ENCODE results near the gene CFAP97D2.
"Not testable (repeated sequence)": the region's sequence is repeated elsewhere in the genome, so short reads cannot be mapped to it uniquely, and the experiment has no call there.

CFAP97D2 gene

DNA sequence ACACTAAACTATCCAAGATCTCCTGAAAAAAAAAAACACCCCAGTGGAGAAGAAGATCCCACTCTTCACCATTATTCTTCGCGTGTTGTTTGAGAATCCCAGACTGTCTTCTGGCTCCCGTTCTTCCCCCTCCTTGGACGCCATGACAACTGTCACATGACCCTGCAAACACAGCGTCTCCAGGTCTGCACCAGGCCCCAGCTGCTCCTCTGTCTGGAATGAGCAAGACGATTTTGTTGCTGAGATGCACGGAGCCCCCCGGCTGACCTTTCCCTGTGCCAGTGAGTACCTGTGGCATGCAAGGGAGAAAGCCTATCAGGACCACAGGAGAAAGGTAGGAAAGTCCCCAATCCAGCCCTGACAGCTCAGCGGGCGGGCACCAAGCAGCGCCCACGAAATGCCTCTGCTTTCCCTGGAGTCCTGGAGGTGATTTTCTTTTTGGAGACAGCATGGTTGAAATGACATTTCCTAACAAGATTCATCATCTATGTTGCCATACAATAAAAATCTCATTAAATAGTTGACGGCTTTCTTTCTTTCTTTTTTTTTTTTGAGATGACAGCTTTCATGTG is at the start of gene CFAP97D2:
Gene CFAP97D2 (plus strand): TSS at position 171 of the 572 bp plus-strand sequence. CDS start 74 bp downstream, at position 245.
- no peak for DNase-seq (ENCODE audit: low read depth)

DNA sequence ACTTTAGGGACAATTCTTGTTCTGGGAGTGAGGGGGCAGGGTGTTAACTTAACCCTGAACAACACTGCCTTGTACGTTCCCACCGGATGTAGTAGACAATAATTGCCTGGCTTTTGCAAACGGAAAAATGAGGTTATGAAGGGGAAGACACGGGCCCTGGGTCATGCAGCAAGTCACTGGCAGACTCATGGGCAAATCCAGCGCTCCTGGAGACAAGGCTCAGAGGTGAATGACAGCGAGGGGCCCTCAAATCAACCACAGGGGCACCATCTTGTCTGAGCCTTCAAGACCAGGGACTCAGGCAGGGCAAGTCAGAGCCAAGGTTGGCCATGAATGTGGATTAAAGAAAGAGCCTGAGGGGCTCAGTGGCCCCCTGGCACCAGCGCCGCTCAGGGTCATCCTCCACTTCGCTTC is 49.4 kb upstream of the CFAP97D2 start:
- no peak for DNase-seq (ENCODE audit: low read depth)

DNA sequence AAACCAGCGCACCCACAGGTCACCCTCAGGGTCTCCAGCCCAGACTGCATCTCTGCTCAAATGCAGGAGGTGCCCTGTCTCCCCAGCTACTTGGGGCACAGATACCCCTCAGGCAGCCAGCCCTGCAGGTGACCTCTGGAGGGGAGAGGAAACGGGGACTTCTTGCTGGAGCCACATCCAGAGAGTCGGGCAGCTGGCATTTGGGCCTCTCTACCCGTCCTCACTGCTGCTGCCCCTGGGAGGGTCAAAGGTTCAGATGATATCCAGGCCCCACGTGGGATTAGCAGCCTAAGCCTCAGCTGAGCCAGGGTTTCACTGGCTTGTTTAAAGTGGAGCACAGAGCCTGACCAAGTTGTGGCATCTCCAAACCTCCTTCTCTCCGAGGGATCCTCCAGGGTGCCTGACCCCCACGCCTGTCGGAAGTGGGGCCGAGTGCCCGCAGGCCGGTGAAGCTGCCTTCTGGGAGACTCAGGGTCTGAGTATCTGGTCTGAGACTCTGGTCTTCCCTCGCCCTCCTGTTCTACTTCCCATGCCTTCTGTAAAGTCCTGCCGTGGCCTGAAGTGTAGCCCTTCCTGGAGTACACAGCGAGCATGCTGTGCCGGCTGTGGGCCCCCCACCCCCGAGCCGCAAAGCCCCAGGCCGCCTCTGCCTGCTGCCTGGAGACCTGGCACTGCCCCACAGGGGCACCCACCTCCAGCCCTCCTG is 48.8 kb upstream of the CFAP97D2 start:
- DNase-seq (ENCODE audit: low read depth) = no peak

DNA sequence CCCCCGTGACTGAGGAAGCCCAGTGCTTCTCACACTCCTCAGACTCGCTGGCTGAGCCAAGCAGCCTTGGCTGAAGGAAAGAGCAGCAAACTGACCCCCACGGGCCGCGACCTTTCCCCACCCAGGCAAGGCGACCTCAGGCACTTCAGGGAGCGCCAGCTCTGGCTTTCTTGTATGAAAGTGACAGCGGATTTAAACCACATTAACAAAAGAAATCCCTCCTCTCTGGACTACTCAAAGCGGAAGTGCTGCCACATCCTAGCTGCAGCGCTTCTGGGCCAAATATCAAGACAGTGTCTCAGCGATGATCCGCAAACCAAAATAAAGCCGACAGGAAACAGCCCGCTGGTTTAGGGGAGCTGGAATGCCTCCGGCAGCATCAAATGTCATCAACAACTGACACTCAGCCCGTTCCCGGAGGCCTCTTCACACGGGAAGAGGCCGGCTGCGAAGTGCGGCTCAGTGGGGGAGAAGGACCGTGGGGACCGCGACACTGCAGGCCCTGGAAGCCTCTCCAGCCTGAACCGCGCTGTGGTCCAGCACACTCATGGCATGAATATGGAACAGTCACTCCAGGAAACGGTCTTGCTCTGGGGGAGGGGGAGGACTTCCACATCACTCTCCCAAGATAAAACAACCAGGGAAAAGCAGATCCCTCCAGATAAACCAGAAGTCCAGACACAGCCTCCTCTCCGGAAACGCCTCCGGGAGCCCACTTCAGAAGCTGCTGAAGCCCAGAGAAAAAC is 48.0 kb upstream of the CFAP97D2 start:
- no peak for DNase-seq (ENCODE audit: low read depth)

DNA sequence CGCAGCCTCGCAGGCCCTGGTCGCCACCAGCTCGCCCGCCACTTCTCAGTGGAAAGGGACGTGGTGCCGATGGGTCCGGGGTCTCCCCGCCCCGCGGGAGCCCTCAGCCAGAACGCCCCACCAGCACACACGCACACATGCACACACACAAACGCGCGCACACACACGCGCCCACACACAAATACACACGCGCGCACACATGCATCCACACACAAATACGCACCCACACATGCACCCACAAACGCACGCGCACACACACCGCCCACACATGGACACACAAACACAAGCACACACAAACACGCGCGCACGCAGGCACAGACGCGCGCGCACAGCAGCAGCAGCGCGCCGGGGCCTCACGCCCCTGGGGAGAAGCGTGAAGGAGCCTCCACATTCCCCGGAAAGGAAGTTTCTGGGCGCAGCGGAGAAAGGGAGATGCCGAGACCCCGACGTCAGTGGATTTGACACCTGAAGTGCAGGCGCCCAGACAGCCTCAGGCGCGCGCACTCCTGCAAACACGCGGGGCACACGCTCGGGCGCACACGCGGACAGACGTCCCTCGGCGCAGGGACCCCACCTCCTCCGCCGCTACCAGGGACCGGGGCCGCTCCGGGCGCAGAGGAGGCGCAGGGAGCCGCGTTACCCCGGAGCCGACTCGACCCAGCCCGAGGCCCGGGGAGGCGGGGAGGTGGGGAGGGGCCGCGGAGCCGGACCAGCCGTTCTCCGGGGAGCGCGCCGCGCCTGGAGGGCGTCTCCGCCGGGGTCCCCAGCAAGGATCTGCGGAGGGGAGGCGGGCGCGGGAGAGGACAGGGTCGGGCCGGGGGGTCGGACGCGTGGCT is 47.3 kb upstream of the CFAP97D2 start:
- DNase-seq (ENCODE audit: low read depth) = no peak

DNA sequence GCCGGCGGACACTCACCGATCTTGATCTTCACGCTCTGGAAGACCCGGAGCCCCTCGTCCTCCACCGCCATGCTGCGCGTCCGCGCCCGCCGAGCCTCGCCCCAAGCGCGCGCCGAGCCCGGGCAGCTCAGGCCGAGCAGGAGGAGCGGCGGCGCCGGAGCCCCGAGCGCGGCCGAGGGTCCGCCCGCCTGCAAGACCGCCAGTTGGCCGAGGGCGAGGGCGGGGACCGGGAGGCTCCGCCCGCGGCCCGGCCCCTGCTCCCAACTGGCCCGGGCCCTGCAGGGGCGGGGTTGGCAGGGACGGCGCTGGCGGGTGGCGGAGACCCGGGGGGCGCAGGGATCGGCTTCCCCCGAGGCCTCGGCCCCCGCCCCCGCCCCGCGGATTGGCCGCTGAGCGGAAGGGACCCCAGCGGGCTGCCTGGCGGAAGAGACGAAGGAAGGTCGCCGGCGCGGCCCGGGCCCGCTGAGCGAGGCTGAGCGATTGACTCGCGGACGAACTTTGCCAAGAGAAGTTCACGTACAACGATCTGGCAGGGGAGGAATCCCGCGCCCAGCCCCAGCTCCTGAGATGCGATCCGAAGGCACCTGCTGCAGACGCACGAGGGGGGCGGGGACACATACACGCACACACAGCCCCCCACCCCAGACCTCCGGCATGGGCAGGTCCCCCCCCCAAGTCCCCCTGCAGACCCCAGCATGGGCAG is 46.5 kb upstream of the CFAP97D2 start, which contains the start of gene RASA3:
Gene RASA3 (minus strand): TSS at position 205 of the 703 bp plus-strand sequence. CDS start 134 bp downstream, at position 71.
- no peak for DNase-seq (ENCODE audit: low read depth)

DNA sequence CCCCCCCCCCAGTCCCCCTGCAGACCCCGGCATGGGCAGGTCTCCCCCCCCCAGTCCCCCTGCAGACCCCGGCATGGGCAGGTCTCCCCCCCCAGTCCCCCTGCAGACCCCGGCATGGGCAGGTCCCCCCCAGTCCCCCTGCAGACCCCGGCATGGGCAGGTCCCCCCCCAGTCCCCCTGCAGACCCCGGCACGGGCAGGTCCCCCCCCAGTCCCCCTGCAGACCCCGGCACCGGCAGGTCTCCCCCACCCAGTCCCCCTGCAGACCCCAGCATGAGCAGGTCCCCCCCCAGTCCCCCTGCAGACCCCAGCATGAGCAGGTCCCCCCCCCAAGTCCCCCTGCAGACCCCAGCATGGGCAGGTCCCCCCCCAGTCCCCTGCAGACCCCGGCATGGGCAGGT is 45.9 kb upstream of the CFAP97D2 start:
- DNase-seq (ENCODE audit: low read depth) = not testable (repeated sequence)

DNA sequence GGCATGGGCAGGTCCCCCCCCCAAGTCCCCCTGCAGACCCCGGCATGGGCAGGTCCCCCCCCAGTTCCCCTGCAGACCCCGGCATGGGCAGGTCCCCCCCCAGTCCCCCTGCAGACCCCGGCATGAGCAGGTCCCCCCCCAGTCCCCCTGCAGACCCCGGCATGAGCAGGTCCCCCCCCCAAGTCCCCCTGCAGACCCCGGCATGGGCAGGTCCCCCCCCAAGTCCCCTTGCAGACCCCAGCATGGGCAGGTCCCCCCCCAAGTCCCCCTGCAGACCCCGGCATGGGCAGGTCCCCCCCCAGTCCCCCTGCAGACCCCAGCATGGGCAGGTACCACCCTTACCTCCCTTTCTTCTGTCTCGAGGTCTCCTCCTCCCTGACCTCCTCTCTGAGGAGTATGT is 45.5 kb upstream of the CFAP97D2 start:
- DNase-seq (ENCODE audit: low read depth) = not testable (repeated sequence)

DNA sequence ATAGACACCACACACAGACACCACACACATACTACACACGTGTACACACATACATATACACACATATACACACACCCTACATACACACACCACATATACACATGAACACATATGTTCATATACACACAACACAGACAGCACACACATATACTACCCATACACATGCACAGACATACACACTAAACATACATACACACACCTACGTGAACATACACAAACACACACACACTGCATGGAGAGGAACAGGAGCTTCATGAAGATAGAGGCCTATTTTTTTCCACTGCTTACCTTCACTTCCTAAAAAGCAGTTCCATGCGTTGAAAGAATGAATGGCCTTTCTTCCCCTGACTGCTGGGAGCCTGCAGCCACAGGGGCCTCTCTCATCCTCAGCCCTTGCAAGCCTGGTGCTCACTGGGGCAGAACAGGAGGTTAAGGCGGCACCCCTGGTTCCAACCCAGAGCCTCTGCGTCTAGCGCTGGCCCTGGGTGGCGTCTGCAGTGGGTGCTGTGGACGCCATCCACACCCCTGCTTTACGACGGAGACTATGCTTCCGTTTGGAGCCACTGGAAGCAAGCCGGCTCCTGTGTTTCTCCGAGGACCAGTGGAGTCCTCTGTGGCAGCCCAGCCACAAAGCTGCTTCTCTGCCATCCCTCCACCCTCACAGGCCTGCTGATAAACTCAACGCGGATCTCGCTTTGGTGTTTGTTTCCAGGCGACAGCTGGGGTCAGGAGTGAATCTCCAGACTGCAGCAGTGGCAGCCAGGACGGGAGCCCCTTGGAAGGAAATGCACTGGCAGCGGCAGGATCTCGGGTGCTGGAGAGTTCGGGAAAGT is 44.7 kb upstream of the CFAP97D2 start:
- no peak for DNase-seq (ENCODE audit: low read depth)

DNA sequence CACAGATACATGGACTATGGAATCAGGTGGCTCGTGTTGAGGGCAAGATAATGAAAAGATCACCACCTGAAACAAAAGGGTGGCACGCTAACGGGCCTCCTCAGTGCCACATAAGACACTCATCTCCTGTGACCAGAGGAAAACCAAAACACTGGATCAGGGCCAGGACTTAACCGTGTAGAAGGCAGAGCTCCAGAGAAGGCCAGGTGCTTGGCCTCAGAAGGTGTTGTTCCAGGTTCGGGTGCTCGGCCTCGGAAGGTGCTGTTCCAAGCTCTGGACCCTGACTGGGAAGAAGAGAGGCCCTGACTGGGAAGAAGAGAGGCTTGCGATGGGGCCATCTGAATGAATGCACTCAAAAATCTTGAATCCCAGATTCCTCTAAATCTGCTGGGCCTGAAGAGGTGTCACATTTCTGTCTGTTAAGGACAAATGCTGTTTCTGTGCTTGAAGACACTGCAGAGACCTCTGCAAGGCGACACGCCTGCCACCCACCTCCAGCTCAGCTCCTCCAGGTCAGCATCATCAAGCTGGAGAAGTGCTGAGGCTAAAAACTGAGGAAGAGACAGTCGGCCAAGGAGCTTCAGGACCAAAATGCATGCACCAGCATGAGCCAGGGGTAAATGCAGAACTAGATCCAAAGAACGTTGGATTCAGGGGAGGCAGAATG is 44.0 kb upstream of the CFAP97D2 start:
- DNase-seq (ENCODE audit: low read depth) = no peak

DNA sequence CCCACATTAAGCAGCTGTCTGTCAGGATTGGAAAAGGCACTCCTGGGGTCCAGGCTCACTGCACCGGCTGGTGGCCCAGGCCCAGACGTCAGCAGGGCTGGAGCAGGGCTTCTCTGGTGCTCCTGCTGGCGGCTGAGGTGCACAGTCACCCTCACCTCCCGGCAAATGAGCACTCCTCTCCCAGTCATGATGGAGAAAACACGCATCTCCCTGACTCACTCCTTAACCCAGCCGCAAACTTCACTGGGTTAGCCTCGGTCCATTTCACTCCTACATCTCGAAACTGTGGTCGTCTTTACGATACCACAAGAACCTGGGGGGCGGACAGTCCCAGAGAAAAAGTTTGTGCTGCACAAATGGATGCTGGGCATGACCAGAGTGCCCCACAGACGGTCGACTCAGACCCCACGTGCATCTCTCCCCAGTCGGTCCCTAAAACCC is 43.3 kb upstream of the CFAP97D2 start:
- DNase-seq (ENCODE audit: low read depth) = no peak

DNA sequence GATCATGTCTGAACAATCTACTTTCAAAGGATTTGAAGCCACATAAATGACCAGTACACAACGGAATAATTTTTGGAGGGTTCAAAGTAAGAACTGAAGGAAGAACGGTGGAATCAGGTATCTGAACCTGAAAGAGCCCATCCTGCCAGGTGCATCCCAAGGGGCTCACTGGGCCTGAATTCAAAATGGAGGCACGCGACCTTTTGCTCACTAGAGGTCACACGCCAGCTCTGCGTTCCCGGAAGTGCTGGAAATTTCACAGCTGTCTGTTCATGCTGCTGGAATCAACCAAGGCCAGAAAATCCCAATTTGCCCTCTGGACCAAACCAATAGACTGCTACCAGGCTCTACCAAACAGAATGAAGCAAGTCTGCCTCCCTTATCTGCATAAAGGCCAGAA is 42.5 kb upstream of the CFAP97D2 start:
- DNase-seq (ENCODE audit: low read depth) = no peak

DNA sequence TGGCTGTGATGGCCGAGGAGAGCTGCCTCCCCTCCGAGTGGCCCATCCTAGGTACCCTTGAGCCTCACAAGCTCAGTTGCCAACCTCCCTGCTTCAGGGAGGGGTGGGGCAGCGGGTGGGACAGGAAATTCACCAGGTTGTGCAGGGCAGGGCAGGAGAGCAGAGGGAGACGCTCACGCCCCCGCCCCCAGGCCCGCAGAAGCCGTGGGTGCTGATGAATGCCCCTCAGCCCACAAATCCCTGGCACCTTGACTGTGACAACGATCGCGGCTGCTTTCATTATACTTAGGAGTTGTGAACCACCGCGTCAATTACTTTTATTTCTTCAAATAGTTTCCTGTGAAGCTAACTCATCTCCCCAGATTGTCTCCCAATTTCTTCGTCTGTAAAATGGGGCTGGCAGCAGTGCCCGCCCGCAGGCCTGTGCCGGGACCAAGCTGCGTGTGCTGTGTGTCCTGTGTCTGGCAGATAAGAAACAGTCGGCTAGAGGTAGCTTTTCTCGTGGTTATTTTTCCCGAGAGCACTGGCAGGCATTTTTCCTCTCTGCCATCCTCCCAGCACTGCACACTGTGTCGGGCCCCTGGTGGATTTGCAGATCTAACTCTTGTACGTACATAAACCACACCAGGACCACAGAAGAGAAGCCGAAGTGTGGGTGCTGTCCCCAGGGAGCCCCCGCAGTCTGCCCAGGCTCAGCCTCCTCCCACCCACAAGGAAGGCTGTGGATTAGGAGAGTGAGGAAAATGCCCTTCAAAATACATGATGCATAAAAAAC is 38.7 kb upstream of the CFAP97D2 start:
- no peak for DNase-seq (ENCODE audit: low read depth)

DNA sequence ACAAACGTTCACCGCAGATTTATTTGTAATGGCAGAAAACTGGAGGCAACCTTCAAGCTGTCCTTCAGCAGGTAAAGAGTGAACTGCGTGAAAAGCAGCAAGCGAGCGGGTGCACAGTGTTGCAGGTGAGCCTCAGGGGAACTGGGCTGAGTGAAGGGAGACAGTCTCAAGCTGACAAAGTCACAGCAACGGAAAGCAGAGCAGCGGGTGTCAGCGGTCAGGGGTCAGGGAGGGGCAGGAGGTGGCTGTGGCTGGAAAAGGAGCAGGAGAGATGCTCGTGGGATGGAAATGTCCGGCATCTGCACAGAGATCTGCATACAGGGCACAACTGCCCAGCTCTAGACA is 38.2 kb upstream of the CFAP97D2 start:
- DNase-seq (ENCODE audit: low read depth) = no peak

DNA sequence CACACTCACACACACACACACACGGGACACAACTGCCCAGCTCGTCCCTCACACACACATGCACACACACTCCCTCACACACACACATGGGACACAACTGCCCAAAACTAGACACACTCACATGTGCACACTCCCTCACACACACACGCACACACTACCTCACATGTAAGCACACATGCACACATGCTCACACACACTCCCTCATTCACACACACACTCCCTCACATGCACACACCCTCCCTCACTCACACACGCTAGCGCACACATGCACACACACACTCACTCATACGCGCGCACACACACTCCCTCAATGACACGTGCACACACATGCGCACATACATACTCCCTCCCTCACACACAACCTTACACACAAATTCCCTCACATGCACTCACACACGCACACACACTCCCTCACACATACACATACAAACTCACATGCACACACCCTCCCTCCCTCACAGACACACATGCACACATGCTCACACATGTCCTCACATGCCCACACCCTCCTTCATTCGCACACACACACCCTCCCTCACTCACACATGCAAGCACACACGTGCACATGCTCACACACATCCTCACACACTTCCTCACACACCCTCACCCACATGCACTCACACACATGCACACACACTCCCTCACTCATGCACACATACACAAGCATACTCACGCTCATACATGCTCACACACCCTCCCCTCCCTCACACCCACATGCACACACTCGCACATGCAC is 37.6 kb upstream of the CFAP97D2 start:
- DNase-seq (ENCODE audit: low read depth) = no peak

DNA sequence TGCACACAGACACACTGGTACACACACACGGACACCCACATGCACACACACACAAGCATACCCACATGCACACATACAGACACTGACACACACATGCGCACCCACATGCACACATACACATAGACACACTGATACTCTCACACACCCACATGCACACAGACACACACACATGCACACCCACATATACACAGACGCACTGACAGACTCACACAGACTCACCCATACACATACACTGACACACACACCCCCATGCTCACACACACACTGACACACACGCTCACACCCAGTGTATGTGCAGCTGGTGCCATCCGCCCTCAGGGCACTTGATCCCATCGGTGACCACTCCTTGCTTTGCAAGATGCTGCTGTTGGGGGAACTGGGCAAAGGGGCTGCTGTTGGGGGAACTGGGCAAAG is 36.9 kb upstream of the CFAP97D2 start:
- no peak for DNase-seq (ENCODE audit: low read depth)

DNA sequence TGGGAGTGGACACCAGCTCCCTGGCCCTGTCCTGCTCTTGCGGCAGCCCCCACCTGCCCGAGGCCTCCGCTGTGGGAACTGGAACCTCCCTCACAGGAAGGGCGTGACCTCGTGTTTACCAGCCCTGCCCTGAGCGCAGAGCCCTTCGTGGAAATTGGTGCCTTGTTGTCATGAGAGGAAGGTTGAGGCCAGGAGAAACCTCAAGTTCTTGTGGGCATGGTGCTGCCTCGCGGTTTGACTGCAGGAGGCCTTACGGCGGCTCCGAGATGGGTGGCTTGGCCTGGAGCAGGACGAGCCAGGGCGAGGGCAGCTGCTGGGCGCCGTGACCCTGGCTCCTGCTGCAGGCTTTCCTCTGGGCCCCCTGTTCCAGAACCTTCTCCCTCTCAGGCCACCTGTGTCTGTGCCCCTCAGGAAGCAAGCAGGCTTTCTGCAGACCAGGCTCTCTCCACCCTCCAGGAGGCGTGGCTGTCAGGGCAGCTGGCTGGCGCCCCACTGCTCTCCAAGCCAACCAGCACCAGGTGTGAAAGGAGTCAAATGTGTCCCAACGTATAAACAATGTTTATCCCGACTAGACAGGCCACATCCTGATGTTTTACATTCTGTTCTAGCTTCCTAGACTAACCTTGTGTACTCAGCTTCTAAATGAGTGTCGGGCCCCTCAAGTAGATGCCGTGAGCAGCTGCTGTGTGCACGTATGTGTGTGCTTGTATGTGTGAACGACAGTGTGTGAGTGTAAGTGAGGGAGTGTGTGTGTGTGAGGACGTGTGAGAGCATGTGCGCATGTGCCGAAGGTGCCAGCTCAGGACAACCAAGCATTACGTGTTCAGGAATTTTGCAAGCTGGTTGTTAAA is 36.2 kb upstream of the CFAP97D2 start:
- peak; percentile 60 for DNase-seq (ENCODE audit: low read depth)

All from activated gamma-delta T cell treated with anti-CD3 and anti-CD28 coated beads, Interleukin-2, amount 50 U/mL, for 16 hours (primary cell).